ENCODE data around the gene FUOM.

- TF ChIP-seq REST (IDR thresholded peaks at IDR 0.05; ENCODE audit: low read depth) (no peak), TCF12 (IDR thresholded peaks at IDR 0.05; ENCODE audit: low read depth) (peak; percentile 75), RAD21 (IDR thresholded peaks at IDR 0.05; ENCODE audit: low read depth) (peak; percentile 35; the same call in 1 of the 2 replicates), CEBPB (IDR thresholded peaks at IDR 0.05) (no peak), NFIC (IDR thresholded peaks at IDR 0.05) (peak; percentile 56), MAX (IDR thresholded peaks at IDR 0.05) (no peak), TEAD4 (IDR thresholded peaks at IDR 0.05) (no peak), EP300 (IDR thresholded peaks at IDR 0.05; ENCODE audit: borderline replicate concordance) (no peak), EGR1 (IDR thresholded peaks at IDR 0.05) (no peak), TAF1 (IDR thresholded peaks at IDR 0.05; ENCODE audit: low read depth) (no peak), FOXM1 (IDR thresholded peaks at IDR 0.05; ENCODE audit: borderline replicate concordance, low read depth) (no peak), CREB1 (IDR thresholded peaks at IDR 0.05; ENCODE audit: low read depth) (no peak)
Measured at GRCh38 chr10:133327651-133328357, 30.0 kb downstream of the FUOM start.

All from Ishikawa (cell line).